Upper lobe of right lung (tissue), 1 donor: ENCODE data around the gene USP37. TPM values are rescaled to one million over a fixed set of nuclear protein-coding genes. Genes with fewer than 3 reads are reported as not detected.

Experiments
- ATAC-seq: fragments of 200-7000 bp; cut with Tn5 transposase; one replicate; pipeline ENCODE4 v1.9.1; 2020; ENCODE audit warnings: mild to moderate bottlenecking, moderate library complexity
- DNase-seq: peaks from one replicate; pipeline ENCODE4 v3.0.0-alpha.2; 2020
- H3K27ac ChIP-seq: fragments of 200-600 bp; one replicate; pipeline ENCODE4 v1.8.0; 2022
- H3K27me3 ChIP-seq: fragments of 200-600 bp; one replicate; pipeline ENCODE4 v1.8.0; 2022; ENCODE audit warnings: mild to moderate bottlenecking
- H3K36me3 ChIP-seq: fragments of 200-600 bp; one replicate; pipeline ENCODE4 v1.8.0; 2022
- H3K4me1 ChIP-seq: fragments of 200-600 bp; one replicate; pipeline ENCODE4 v1.8.0; 2022
- H3K4me3 ChIP-seq: fragments of 200-600 bp; one replicate; pipeline ENCODE4 v1.8.0; 2022; ENCODE audit warnings: mild to moderate bottlenecking
- H3K9me3 ChIP-seq: fragments of 200-600 bp; one replicate; pipeline ENCODE4 v1.8.0; 2022
- CTCF ChIP-seq: fragments of 200-600 bp; IDR thresholded peaks from one replicate; pipeline ENCODE4 v1.8.0; 2022; ENCODE audit warnings: antibody characterized with exemption
- intact Hi-C: fragments of 100-400 bp; cut with DNase I; formaldehyde crosslinking; loops from one replicate; pipeline ENCODE4 v1.11.0; 2022
- total RNA-seq: library from RNA; stranded (reverse); fragmentation: NEBNext Ultra II Directional; extraction: Animal tissue kit (Norgen Biotek cat#: 25700); gene quantifications from one replicate; pipeline ENCODE4 v1.2.1, GENCODE V29; 2021
- donor health status: DM: no; HTN: yes; CAD: no; lungs with severe emphysema.

USP37 gene
- total RNA-seq, 1 donor from 2014 or later: 13.8 TPM

GRCh38 chr2:218445602-218446001 lies 122.5 kb downstream of the USP37 start:
- TF ChIP-seq CTCF: no peak
- no peaks in the 10 kb centered on the region for H3K4me1 ChIP-seq
- H3K36me3 ChIP-seq: peaks cover 26% of the 10 kb centered on the region
- H3K27me3 ChIP-seq: no peaks in the 10 kb centered on the region
- no peak for ATAC-seq
- DNase-seq: no peak
- H3K4me3 ChIP-seq: no peak overlapping the region
- H3K9me3 ChIP-seq: no peaks in the 10 kb centered on the region
- intact Hi-C loops: no loop called here
- no peak overlapping the region for H3K27ac ChIP-seq

- DNase-seq (peak; percentile 30), ATAC-seq (no peak)
- H3K4me1 ChIP-seq: no peaks in the 10 kb centered on the region
- intact Hi-C loops: no loop called here
- H3K27me3 ChIP-seq: no peaks in the 10 kb centered on the region
- H3K36me3 ChIP-seq: peaks cover 22% of the 10 kb centered on the region
- no peak overlapping the region for H3K27ac ChIP-seq
- no peaks in the 10 kb centered on the region for H3K9me3 ChIP-seq
- H3K4me3 ChIP-seq: no peak overlapping the region
- no peak for TF ChIP-seq CTCF
These were observed 123.3 kb downstream of the USP37 start for GRCh38 chr2:218444692-218445357.

GRCh38 chr2:218438596-218438995 lies 129.6 kb downstream of the USP37 start:
- no peak overlapping the region for H3K4me3 ChIP-seq
- DNase-seq (peak; percentile 46), ATAC-seq (peak; percentile 16)
- H3K9me3 ChIP-seq: no peaks in the 10 kb centered on the region
- H3K27me3 ChIP-seq: no peaks in the 10 kb centered on the region
- no peaks in the 10 kb centered on the region for H3K36me3 ChIP-seq
- H3K27ac ChIP-seq: no peak overlapping the region
- intact Hi-C loops: no loop called here
- no peaks in the 10 kb centered on the region for H3K4me1 ChIP-seq
- TF ChIP-seq CTCF: no peak

- no peaks in the 10 kb centered on the region for H3K36me3 ChIP-seq
- H3K9me3 ChIP-seq: no peaks in the 10 kb centered on the region
- ATAC-seq (peak; percentile 17), DNase-seq (no peak)
- H3K4me3 ChIP-seq: no peak overlapping the region
- H3K27ac ChIP-seq: no peak overlapping the region
- H3K27me3 ChIP-seq: no peaks in the 10 kb centered on the region
- H3K4me1 ChIP-seq: no peaks in the 10 kb centered on the region
- intact Hi-C loops: no loop called here
- no peak for TF ChIP-seq CTCF
These were observed 130.2 kb downstream of the USP37 start for GRCh38 chr2:218437969-218438368.

GRCh38 chr2:218436992-218437391 lies 131.2 kb downstream of the USP37 start:
- TF ChIP-seq CTCF: no peak
- intact Hi-C loops: no loop called here
- Histone ChIP-seq H3K27ac (no peak overlapping the region), H3K9me3 (no peaks in the 10 kb centered on the region), H3K36me3 (no peaks in the 10 kb centered on the region), H3K4me1 (no peaks in the 10 kb centered on the region), H3K4me3 (no peak overlapping the region), H3K27me3 (no peaks in the 10 kb centered on the region)
- DNase-seq: peak; percentile 37
- no peak for ATAC-seq
